Limb (tissue), 2 donors: ENCODE data around the gene PSMD8.
A peak's percentile ranks its signal among the peaks of the same experiment; 100 is the strongest.
"Not testable (repeated sequence)": the region's sequence is repeated elsewhere in the genome, so short reads cannot be mapped to it uniquely, and the experiment has no call there.

Experiments used
- DNase-seq, 2 donors: peaks; one replicate each; pipeline ENCODE4 v3.0.0-alpha.2; 2016; ENCODE audit errors: extremely low spot score in 2 of 2

PSMD8 gene

GRCh38 chr19:38411041-38411712 lies 36.8 kb downstream of the PSMD8 start:
- no peak for DNase-seq

DNA sequence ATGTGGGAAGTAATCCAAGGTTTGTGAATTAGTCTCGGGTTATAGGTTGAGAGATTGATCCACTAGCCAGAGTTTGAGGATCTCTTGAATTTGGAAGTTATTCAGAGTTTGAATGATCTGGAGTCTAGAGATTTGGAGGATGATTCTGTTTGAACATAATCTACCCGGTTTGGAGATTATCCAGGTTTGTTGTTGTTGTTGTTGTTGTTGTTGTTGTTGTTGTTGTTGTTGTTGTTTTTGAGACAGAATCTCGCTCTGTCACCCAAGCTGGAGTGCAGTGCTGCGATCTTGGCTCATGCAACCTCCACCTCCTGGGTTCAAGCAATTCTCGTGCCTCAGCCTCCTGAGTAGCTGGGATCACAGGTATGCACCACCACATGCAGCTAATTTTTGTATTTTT lies 37.5 kb downstream of the PSMD8 start:
- DNase-seq = not testable (repeated sequence)

GRCh38 chr19:38412491-38412890 lies 38.1 kb downstream of the PSMD8 start:
- no peak for DNase-seq

DNA sequence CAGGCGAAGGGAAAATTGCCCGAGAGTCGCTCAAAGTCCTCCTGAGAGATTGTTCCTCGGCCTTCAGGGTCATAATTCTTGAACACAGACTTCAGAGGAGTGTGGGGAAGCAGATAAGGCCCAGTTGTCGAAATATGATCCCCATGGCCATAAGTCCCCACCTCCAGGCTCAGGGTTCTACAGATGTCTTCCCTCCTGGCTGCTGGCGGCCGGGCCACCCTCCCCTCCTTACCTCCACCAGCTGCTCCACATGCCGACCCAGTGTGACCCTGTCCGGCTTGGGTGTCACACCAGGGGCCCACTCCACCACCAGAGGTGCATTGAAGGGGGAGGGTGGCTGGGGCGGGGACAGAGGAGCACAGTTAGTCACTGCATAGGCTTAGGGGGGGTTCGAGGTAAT lies 38.6 kb downstream of the PSMD8 start:
- no peak for DNase-seq

DNA sequence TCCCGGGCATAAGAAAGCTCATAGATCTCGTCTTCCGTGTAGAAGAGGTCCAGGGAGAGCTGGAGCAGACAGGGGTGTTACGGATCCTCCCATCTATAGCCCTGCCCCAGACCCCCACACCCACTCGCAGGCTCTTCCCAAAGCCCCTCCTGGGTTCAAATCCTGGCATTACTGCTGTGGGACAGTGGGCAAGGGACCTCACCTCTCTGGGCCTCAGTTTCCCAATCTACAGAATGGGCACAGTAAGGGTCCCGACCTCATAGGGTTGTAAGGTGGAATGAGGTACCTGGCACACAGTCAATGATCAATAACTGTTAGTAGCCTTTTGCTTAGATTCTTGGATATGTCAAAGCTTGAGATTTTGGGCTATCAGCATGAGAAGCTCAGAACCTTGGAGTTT lies 39.0 kb downstream of the PSMD8 start:
- DNase-seq = no peak

DNA sequence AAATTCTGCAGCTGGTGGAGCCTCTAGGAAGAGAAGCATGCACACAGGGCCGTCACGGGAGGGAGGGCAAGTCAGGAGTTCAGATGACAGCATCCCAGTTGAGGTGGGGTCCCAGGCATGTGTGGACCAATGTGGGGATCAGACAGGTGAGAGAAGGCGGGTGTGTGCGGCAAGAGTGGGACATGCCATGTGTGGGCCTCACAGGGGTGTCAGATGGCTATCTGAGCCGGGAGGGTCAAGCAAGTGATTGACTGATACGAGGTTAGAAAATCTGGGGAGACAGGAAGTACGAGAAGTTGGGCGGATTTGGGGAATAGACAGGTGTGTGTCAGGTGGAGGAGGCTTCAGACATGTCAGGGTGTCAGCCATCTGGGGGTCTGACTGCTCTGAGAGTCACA lies 42.8 kb downstream of the PSMD8 start:
- DNase-seq = no peak

DNA sequence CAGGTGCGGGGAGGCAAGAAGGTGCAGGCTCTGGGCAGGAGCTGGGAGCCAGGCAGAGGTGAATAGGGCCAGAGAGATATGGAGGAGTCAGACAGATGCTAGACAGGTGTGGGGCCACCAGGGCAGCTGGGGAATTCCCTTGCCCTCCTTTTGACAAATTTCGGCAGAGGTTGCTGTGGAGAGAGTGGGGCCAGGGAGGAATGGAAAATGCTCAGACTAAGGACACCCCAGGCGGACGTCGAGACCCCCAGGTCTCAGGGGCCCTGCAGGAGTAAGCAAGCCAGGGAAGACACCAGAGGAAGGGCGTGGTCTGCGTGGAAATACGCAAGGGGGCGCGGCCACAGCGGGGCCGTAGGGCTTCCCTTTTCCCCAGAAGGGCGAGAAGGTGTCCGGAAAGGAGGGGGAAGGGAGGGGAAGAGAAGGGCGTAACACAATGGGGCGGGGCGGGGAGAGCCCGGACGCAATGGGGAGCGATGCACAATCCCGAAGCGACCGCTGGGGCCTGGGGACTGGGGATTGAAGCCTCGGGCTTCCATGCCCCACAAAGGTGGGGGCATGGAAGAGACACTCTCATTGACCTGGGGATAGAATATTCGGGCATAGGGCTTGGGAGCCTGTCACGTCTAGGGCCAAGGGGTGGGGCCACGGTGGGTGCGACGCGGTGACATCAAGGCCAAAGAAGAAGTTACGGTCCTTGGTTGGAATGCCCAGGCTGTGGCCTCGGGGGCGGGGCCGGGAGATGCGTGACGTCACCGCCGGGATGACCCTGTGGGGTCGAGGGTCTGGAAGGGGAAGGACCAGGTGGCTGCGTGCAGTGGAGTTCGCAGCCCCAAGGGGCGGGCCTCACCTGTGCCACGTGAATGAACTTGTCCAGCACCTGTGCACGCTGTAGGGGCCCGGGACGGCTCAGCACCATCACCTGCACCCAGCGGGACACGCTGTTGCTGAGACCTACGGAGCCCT lies 43.5 kb downstream of the PSMD8 start:
- DNase-seq = no peak

DNA sequence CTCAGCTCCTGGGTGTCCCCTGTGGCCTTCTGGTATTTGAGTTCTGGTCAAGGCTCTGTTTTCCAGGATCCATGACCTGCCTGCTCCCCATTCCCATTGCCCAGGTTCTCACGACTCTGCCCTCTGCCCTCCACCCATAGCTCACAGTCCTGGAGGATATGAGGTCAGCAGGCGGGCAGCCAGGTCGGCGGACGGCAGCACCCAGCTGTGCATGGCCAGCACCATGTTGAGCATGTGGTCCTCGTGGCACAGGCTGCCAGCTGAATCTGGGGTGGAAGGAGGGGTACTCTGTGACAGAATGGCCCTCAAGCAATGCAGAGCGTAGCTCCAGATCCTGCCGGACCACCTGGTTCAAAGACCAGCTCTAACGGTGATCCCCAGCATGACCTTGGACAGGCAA lies 46.6 kb downstream of the PSMD8 start:
- no peak for DNase-seq

- DNase-seq = no peak
Measured at GRCh38 chr19:38421856-38422255, 47.5 kb downstream of the PSMD8 start.

GRCh38 chr19:38422438-38422837 lies 48.1 kb downstream of the PSMD8 start:
- no peak for DNase-seq

- no peak for DNase-seq
Measured at GRCh38 chr19:38424272-38424671, 49.9 kb downstream of the PSMD8 start.

- no peak for DNase-seq
Measured at GRCh38 chr19:38425222-38425809, 50.9 kb downstream of the PSMD8 start.

GRCh38 chr19:38425810-38426466 lies 51.6 kb downstream of the PSMD8 start, which contains the start of gene RASGRP4:
TSS of gene RASGRP4 (minus strand) at chr19:38426219. CDS start at chr19:38426091, 128 bp downstream.
- DNase-seq = no peak

- DNase-seq = not testable (repeated sequence)
Measured at GRCh38 chr19:38427035-38427677, 52.8 kb downstream of the PSMD8 start.

DNA sequence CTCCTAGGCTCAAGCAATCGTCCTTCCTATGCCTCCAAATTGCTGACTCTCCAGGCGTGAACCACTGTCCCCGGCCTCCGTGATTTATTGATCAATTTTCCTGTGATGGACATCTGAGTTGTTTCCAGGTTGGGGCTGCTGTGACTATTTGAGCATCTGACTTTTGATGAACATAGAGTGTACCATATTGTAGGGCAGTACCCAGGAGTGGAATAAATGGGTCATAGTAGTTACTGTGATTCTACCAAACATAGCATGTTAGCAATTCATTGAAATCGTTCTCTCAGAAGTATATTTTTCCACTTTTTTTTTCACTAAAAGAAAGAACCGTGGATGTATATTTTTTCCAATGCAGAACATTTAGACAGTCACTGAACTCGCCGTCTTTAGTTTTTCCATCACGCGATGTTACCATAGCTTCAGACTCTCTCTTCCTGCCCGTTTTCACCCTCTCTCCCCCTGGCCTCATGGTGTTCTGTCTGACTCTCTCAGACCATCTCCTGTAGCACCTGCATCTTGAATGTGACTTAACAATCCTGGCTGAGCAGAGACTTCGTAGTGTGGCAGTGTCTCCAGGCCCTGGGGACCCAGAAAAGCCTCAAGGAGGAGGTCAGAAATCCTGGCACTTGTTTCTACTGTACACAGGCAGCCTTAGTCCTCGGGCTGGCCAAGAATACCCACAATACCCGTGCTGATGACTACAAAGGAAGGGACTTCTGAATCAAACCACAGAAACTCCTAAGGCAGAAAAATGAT lies 54.9 kb downstream of the PSMD8 start:
- no peak for DNase-seq

DNA sequence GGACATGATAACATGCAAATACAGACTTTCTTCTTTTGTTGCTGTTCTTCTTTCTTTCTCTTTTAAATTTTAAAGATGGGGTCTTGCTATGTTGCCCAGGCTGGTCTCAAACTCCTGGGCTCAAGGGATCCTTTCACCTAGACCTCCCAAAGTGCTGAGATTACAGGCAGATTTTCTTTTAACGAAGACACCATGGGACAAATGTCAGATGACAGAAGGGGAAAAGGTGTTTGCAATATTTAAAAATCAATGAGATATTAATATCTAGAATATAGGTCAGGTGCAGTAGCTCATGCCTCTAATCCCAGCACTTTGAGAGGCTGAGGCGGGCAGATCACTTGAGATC lies 55.4 kb downstream of the PSMD8 start:
- no peak for DNase-seq

- no peak for DNase-seq
Measured at GRCh38 chr19:38430931-38431330, 56.6 kb downstream of the PSMD8 start.

- peak; percentile 58 to 75 for DNase-seq
Measured at GRCh38 chr19:38433268-38433733, 58.9 kb downstream of the PSMD8 start, which contains the start of gene RYR1. TSS of gene RYR1 (plus strand) at chr19:38433691. CDS start at chr19:38433830, 139 bp downstream.
